H1 (cell line): Measurements from ENCODE around the gene EPB41L4B. TPM values are rescaled to one million over a fixed set of nuclear protein-coding genes. Genes with fewer than 3 reads are reported as not detected.

Experiments used
- ASH2L ChIP-seq: fragments of 200-600, 300-600 bp; sonication (generic); IDR thresholded peaks from one replicate; pipeline ENCODE4 v1.7.1; 2017; ENCODE audit warnings: low read length
- ATF3 ChIP-seq: IDR thresholded peaks from 2 replicates; pipeline ENCODE4 v1.6.1; 2011; ENCODE audit warnings: low read depth, mild to moderate bottlenecking, low read length; ENCODE audit not compliant: insufficient read depth
- BACH1 ChIP-seq: IDR thresholded peaks from 2 replicates; pipeline ENCODE4 v1.6.1; 2012; ENCODE audit warnings: low read length, improper control_type of control experiment
- CEBPB ChIP-seq: IDR thresholded peaks from 2 replicates; pipeline ENCODE4 v1.6.1; 2012; ENCODE audit warnings: low read depth, low read length
- CHD1 ChIP-seq: IDR thresholded peaks from 2 replicates; pipeline ENCODE4 v1.6.1; 2012; ENCODE audit warnings: low read depth, low read length, improper control_type of control experiment
- EGR1 ChIP-seq: IDR thresholded peaks from 2 replicates; pipeline ENCODE4 v1.6.1; 2011; ENCODE audit warnings: low read depth, low read length, borderline replicate concordance
- EZH2 ChIP-seq: fragments of 200-600 bp; sonication (generic); IDR thresholded peaks from 2 replicates; pipeline ENCODE4 v1.7.1; 2012; ENCODE audit warnings: low read depth, mild to moderate bottlenecking, moderate library complexity, low read length, inconsistent platforms; ENCODE audit not compliant: severe bottlenecking
- GABPA ChIP-seq: IDR thresholded peaks from 2 replicates; pipeline ENCODE4 v1.6.1; 2011; ENCODE audit warnings: mild to moderate bottlenecking, low read length, moderate library complexity, borderline replicate concordance; ENCODE audit not compliant: insufficient read depth
- GTF2F1 ChIP-seq: IDR thresholded peaks from 2 replicates; pipeline ENCODE4 v1.6.1; 2012; ENCODE audit warnings: low read depth, low read length, improper control_type of control experiment, borderline replicate concordance
- JUND ChIP-seq: IDR thresholded peaks from 2 replicates; pipeline ENCODE4 v1.6.1; 2011; ENCODE audit warnings: mild to moderate bottlenecking, improper control_type of control experiment, low read length
- KDM5A ChIP-seq: fragments of 200-600 bp; IDR thresholded peaks from 2 replicates; pipeline ENCODE4 v1.7.1; 2012; ENCODE audit warnings: mild to moderate bottlenecking, low read length, inconsistent platforms, mixed read lengths
- NANOG ChIP-seq: IDR thresholded peaks from 2 replicates; pipeline ENCODE4 v1.6.1; 2011; ENCODE audit warnings: low read length, low read depth, mild to moderate bottlenecking, inconsistent platforms; ENCODE audit not compliant: insufficient read depth, poor library complexity, severe bottlenecking
- POLR2AphosphoS5 ChIP-seq: IDR thresholded peaks from 2 replicates; pipeline ENCODE4 v1.6.1; 2011; ENCODE audit warnings: low read depth, low read length
- POU5F1 ChIP-seq: IDR thresholded peaks from 2 replicates; pipeline ENCODE4 v1.6.1; 2011; ENCODE audit warnings: low read depth, mild to moderate bottlenecking, low read length, moderate library complexity
- SIRT6 ChIP-seq: IDR thresholded peaks from one replicate; pipeline ENCODE4 v1.7.1; 2012; ENCODE audit warnings: low read length, inconsistent platforms
- SIX5 ChIP-seq: IDR thresholded peaks from 2 replicates; pipeline ENCODE4 v1.6.1; 2011; ENCODE audit warnings: mild to moderate bottlenecking, low read depth, low read length
- SP1 ChIP-seq: IDR thresholded peaks from 2 replicates; pipeline ENCODE4 v1.6.1; 2011; ENCODE audit warnings: low read depth, low read length
- SRF ChIP-seq: IDR thresholded peaks from 2 replicates; pipeline ENCODE4 v1.6.1; 2011; ENCODE audit warnings: mild to moderate bottlenecking, low read depth, low read length, moderate library complexity
- SUZ12 ChIP-seq: fragments of 200-600 bp; sonication (generic); IDR thresholded peaks from 2 replicates; pipeline ENCODE4 v1.6.1; 2012; ENCODE audit warnings: mild to moderate bottlenecking, inconsistent platforms, low read length, moderate library complexity, mixed read lengths
- TBP ChIP-seq: IDR thresholded peaks from 2 replicates; pipeline ENCODE4 v1.6.1; 2011; ENCODE audit warnings: low read depth, low read length, improper control_type of control experiment
- TCF12 ChIP-seq: IDR thresholded peaks from 2 replicates; pipeline ENCODE4 v1.6.1; 2011; ENCODE audit warnings: low read depth, mild to moderate bottlenecking, low read length
- TEAD4 ChIP-seq: IDR thresholded peaks from 2 replicates; pipeline ENCODE4 v1.6.1; 2012; ENCODE audit warnings: low read depth, low read length, inconsistent platforms, mixed read lengths
- USF2 ChIP-seq: IDR thresholded peaks from 2 replicates; pipeline ENCODE4 v1.6.1; 2011; ENCODE audit warnings: low read length, improper control_type of control experiment
- YY1 ChIP-seq: IDR thresholded peaks from 2 replicates; pipeline ENCODE4 v1.6.1; 2011; ENCODE audit warnings: low read depth, mild to moderate bottlenecking, low read length
- ZNF274 ChIP-seq: IDR thresholded peaks from 2 replicates; pipeline ENCODE4 v1.7.0; 2012; ENCODE audit warnings: low read length, borderline replicate concordance; ENCODE audit errors: extremely low read depth
- polyA plus RNA-seq, 7 experiments: library from polyadenylated mRNA; depleted of rRNA in 3 of 7; stranded (reverse) in 5 of 7; unstranded in 2 of 7; fragments of >200 nt in 5 of 7; fragments of 200-250 nt in 2 of 7; gene quantifications; 1 replicate in 5 of 7; 2 replicates in 1 of 7; 4 replicates in 1 of 7; pipeline versions ENCODE4 v1.2.1 to v1.2.3, GENCODE V29; 2011 to 2013; ENCODE audit warnings: missing spikeins in 2 of 7, mixed read lengths in 2 of 7
- total RNA-seq: library from RNA; stranded (reverse); fragmentation: NEBNext Ultra II Directional; extraction: Animal tissue kit (Norgen Biotek cat#: 25700); gene quantifications from 2 replicates; pipeline ENCODE4 v1.2.1, GENCODE V29; 2021

Gene EPB41L4B
- total and polyA plus RNA-seq, 2 of the 8 experiments (the other 6 are each of a cell fraction or from before 2014, with no cell fraction given): 11.9 to 25.0 TPM

GRCh38 chr9:109317979-109318741, 2.7 kb downstream of the EPB41L4B start (continued):
- no peak for TF ChIP-seq EGR1
- TF ChIP-seq TEAD4: 0 out of 2 replicates have a peak, but pooled peaks have one; percentile 4
- peak; percentile 46 for TF ChIP-seq CEBPB
- no peak for TF ChIP-seq TBP
- no peak for TF ChIP-seq GABPA
- no peak for TF ChIP-seq ATF3
- TF ChIP-seq NANOG: no peak
- TF ChIP-seq POLR2AphosphoS5: peak; percentile 73; the same call in 1 of the 2 replicates
- TF ChIP-seq SIX5: no peak
- TF ChIP-seq SRF: no peak
- no peak for TF ChIP-seq GTF2F1
- TF ChIP-seq JUND: no peak
- TF ChIP-seq BACH1: no peak
- TF ChIP-seq USF2: 0 out of 2 replicates have a peak, but pooled peaks have one; percentile 35
- no peak for TF ChIP-seq KDM5A
- no peak for TF ChIP-seq POU5F1
- TF ChIP-seq EZH2: no peak
- TF ChIP-seq ZNF274: no peak
- TF ChIP-seq TCF12: no peak
- no peak for TF ChIP-seq CHD1
- no peak for TF ChIP-seq SIRT6
- peak; percentile 92 for TF ChIP-seq ASH2L
- peak; percentile 84 for TF ChIP-seq SP1
- no peak for TF ChIP-seq SUZ12
- no peak for TF ChIP-seq YY1
